ENCODE data around the gene JAML.

GRCh38 chr11:118202599-118203422, 22.0 kb downstream of the JAML start:
- TF ChIP-seq POLR2A (IDR thresholded peaks at IDR 0.05; ENCODE audit: low read length) (no peak), GATA1 (IDR thresholded peaks at IDR 0.05; ENCODE audit: low read depth, low read length) (no peak)

Data from erythroblast (primary cell).